Mesodermal cell (in vitro differentiated cells): ENCODE data around the gene ZNF658.
"Not testable (repeated sequence)": the region's sequence is repeated elsewhere in the genome, so short reads cannot be mapped to it uniquely, and the experiment has no call there.

Experiments
- H3K27ac ChIP-seq: 2 replicates; pipeline ENCODE4 v1.7.0; 2013; ENCODE audit warnings: mild to moderate bottlenecking, low read depth, low read length, moderate library complexity; ENCODE audit not compliant: severe bottlenecking
- H3K36me3 ChIP-seq: 2 replicates; pipeline ENCODE4 v1.7.1; 2013; ENCODE audit warnings: mild to moderate bottlenecking, low read length, moderate library complexity; ENCODE audit not compliant: control insufficient read depth, insufficient read depth
- H3K4me1 ChIP-seq: one replicate; pipeline ENCODE4 v1.7.1; 2013; ENCODE audit warnings: mild to moderate bottlenecking, low read length; ENCODE audit not compliant: insufficient read depth, control insufficient read depth, poor library complexity, severe bottlenecking
- H3K4me3 ChIP-seq: 2 replicates; pipeline ENCODE4 v1.7.0; 2013; ENCODE audit warnings: low read length, control low read depth, mild to moderate bottlenecking; ENCODE audit not compliant: insufficient read depth, poor library complexity, severe bottlenecking; ENCODE audit errors: extremely low read depth
- H3K9me3 ChIP-seq: 2 replicates; pipeline ENCODE4 v1.7.1; 2013; ENCODE audit warnings: mild to moderate bottlenecking, low read length, moderate library complexity; ENCODE audit not compliant: control insufficient read depth
- WGBS, 2 experiments: methylation state at CpG; one replicate each; pipeline ENCODE4 v1.1.5; 2013; ENCODE audit warnings: missing lambda C conversion rate in 2 of 2; ENCODE audit not compliant: insufficient coverage in 2 of 2; 5-methylcytosine and 5-hydroxymethylcytosine counted together

Gene ZNF658

GRCh38 chr9:66938322-66938721 lies 37.8 kb downstream of the ZNF658 start:
- not testable (repeated sequence) for H3K9me3 ChIP-seq, H3K4me1 ChIP-seq, H3K4me3 ChIP-seq, H3K36me3 ChIP-seq, H3K27ac ChIP-seq
- 89 to 92% methylated on average over 2 to 3 of the region's 5 CpGs for WGBS, 2 experiments

- not testable (repeated sequence) for H3K9me3 ChIP-seq, H3K4me3 ChIP-seq, H3K36me3 ChIP-seq, H3K4me1 ChIP-seq, H3K27ac ChIP-seq
- no CpG with 5 or more reads among the region's 2 CpGs for WGBS, 2 experiments
Observed at GRCh38 chr9:66939878-66940830, 39.6 kb downstream of the ZNF658 start.

- H3K4me1 ChIP-seq, H3K27ac ChIP-seq, H3K9me3 ChIP-seq, H3K36me3 ChIP-seq, H3K4me3 ChIP-seq: not testable (repeated sequence)
- WGBS, 2 experiments = no CpG with 5 or more reads among the region's 5 CpGs
Observed at GRCh38 chr9:66942400-66943155, 42.1 kb downstream of the ZNF658 start.

DNA sequence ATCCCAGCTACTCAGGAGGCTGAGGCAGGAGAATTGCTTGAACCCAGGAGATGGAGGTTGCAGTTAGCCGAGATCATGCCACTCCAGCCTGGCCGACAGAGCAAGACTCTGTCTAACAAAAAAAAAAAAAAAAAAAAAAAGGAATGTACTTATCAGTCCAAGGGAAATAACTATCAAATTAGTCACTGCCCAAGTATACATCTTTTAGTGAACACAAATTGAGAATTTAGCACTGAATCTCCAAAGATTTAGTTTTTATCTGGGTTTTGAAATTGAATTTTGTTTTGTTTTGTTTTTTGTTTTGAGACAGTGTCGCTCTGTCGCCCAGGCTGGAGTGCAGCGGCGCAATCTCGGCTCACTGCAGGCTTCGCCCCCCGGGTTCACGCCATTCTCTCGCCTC lies 52.1 kb downstream of the ZNF658 start:
- H3K36me3 ChIP-seq, H3K9me3 ChIP-seq, H3K4me1 ChIP-seq, H3K4me3 ChIP-seq, H3K27ac ChIP-seq: not testable (repeated sequence)
- 96% methylated on average over 9 of the region's 11 CpGs; no CpG with 5 or more reads in 1 of the 2 experiments for WGBS, 2 experiments
